Activated CD4-positive, alpha-beta memory T cell treated with anti-CD3 and anti-CD28 coated beads, Interleukin-2, amount 10 ng/mL, durations not matched to agents 7 days and 5 days (primary cell): Measurements from ENCODE around the gene FXYD5. TPM values are rescaled to one million over a fixed set of nuclear protein-coding genes. Genes with fewer than 3 reads are reported as not detected.
A peak's percentile ranks its signal among the peaks of the same experiment; 100 is the strongest.

Experiments
- CTCF ChIA-PET: fragments of 350-600 bp; sonication (Branson Sonifier 250); formaldehyde crosslinking; loops from one replicate; lab custom pipeline; 2021; ENCODE audit warnings: antibody characterized with exemption, inconsistent platforms; lab: Charles Lee
- POLR2A ChIA-PET: fragments of 350-600 bp; sonication (Branson Sonifier 250); formaldehyde crosslinking; loops from one replicate; lab custom pipeline; 2021; ENCODE audit warnings: antibody characterized with exemption; lab: Charles Lee
- DNase-seq: peaks from one replicate; pipeline ENCODE4 v3.0.0-alpha.2; 2020
- H3K27ac Mint-ChIP-seq: one replicate; pipeline ENCODE4 v1.8.0; 2021; ENCODE audit warnings: mild to moderate bottlenecking, mixed read lengths
- H3K27me3 Mint-ChIP-seq: one replicate; pipeline ENCODE4 v1.8.0; 2021; ENCODE audit warnings: mixed read lengths
- H3K36me3 Mint-ChIP-seq: one replicate; pipeline ENCODE4 v1.8.0; 2021; ENCODE audit warnings: low read depth, mixed read lengths
- H3K4me1 Mint-ChIP-seq: one replicate; pipeline ENCODE4 v1.8.0; 2021; ENCODE audit warnings: mixed read lengths
- H3K4me3 Mint-ChIP-seq: one replicate; pipeline ENCODE4 v1.8.0; 2021; ENCODE audit warnings: mild to moderate bottlenecking, mixed read lengths
- H3K9me3 Mint-ChIP-seq: one replicate; pipeline ENCODE4 v1.8.0; 2021; ENCODE audit warnings: mixed read lengths
- total RNA-seq, 2 experiments: library from RNA; stranded (reverse); gene quantifications; one replicate each; pipeline ENCODE4 v1.2.3, GENCODE V29; 2021

The FXYD5 gene
- total RNA-seq, 2 experiments from 2014 or later: 588 to 589 TPM

DNA sequence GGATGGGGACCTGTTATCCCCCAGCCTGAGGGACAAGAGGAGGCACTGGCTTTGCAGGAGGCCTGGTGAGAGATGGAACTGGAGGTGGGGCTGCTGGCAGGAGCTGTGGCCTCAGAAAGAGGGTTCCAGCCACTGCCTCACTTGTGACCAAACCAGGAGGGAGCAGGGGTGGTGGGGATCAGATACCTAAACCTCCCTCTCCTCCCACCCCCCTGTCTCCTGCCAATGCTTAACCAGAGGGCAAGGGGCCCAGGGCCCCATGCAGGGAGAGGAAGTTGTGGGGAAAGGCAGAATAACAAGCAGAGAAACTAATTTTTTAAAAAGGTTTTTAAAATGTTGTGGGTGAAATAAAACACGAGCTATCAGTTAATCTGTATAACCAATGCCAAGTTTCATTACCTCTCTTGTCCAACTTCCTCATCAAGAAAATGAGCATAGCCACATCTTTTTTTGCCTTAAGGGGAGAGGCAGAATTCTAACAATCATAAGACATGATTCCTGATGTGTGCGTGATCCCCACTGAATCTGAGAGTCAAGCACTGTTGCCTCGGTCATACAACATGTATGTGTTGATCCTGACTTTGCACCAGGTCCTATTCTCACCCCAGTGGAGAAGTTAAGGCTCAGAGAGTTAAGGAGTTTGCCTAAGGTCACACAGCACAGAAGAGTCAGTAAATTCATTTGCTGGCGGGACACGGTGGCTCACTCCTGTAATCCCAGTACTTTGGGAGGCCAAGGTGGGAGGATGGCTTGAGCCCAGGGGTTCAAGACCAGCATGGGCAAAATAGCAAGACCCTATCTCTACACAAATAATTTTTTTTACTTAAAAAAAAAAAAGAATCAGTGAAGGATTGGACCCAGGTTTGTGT is 12.9 kb downstream of the FXYD5 start:
- no peak overlapping the region for H3K4me3 Mint-ChIP-seq
- peaks cover 63% of the 10 kb centered on the region for H3K4me1 Mint-ChIP-seq
- ChIA-PET CTCF (interaction anchor here (1.7 kb wide), 1 partner anchor 13 kb away, joined by 8 read pairs; the partner anchor contains the start of gene FXYD5), POLR2A (interaction anchor here (1.2 to 9.7 kb wide), 5 partner anchors 9 to 46 kb away, joined by 3 to 106 read pairs (median 7); partner anchors contain the start of gene FXYD5)
- peaks cover 28% of the 10 kb centered on the region for H3K9me3 Mint-ChIP-seq
- no peaks in the 10 kb centered on the region for H3K27me3 Mint-ChIP-seq
- peak overlapping the region; percentile 84 for H3K27ac Mint-ChIP-seq
- DNase-seq: no peak
- H3K36me3 Mint-ChIP-seq: peaks cover 94% of the 10 kb centered on the region

DNA sequence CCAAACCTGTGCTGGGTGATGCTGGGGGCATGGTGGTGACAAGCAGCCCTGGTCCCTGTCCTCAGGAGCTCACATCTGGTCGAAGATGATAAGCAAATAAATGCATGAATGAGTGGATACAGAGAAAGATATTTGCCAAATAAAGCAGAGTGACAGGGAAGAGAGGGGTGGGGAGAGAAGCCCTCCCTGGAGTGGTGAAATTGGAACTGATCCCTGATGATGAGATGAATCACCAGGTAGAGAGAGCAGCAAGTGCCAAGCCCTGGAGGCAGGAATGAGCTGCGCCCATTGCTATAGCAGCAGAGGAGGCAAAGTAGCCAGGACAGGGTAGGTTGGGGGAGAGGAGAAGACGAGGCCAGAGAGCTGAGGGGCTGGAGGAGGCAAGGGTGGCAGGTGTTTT is 13.7 kb downstream of the FXYD5 start:
- Mint-ChIP-seq H3K9me3 (peaks cover 26% of the 10 kb centered on the region), H3K36me3 (peaks cover 94% of the 10 kb centered on the region), H3K4me3 (no peak overlapping the region), H3K27ac (peak overlapping the region; percentile 54), H3K4me1 (peaks cover 59% of the 10 kb centered on the region), H3K27me3 (no peaks in the 10 kb centered on the region)
- ChIA-PET POLR2A (interaction anchor here (0.7 to 9.7 kb wide), 3 partner anchors 10 to 43 kb away, joined by 4 to 106 read pairs (median 5); partner anchors contain the start of gene FXYD5), CTCF (no interaction called here)
- no peak for DNase-seq

DNA sequence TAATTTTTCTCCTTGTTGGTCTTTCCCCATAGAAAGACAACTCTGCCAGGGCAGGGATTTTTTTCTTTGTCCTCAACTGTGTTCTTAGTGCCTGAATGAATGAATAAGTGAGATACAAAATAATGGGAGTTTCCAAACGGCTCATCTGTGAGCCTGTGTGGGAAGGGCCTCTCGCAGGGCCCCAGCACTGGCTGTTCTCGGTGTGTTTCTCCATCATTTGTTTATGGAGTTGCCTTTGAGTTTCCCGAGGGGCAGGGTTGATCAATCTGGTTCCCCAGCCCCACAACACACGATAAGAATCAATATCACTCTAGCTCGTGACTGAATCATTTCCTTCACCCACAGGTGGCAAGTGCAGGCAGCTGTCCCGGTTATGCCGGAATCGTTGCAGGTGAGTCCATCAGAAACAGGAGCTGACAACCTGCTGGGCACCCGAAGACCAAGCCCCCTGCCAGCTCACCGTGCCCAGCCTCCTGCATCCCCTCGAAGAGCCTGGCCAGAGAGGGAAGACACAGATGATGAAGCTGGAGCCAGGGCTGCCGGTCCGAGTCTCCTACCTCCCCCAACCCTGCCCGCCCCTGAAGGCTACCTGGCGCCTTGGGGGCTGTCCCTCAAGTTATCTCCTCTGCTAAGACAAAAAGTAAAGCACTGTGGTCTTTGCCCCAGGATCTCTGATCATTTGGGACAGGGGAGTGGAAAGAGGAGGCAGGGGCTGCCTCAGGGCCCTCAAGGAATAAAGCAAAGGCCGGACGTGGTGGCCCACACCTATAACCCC is 14.9 kb downstream of the FXYD5 start:
- ChIA-PET CTCF (no interaction called here), POLR2A (interaction anchor here (0.9 to 9.7 kb wide), 6 partner anchors 11 to 44 kb away, joined by 3 to 106 read pairs (median 3); partner anchors contain the start of gene FXYD5)
- DNase-seq: no peak
- Mint-ChIP-seq H3K4me3 (no peak overlapping the region), H3K4me1 (peaks cover 52% of the 10 kb centered on the region), H3K27me3 (no peaks in the 10 kb centered on the region), H3K36me3 (peaks cover 89% of the 10 kb centered on the region), H3K27ac (peak overlapping the region; percentile 62), H3K9me3 (peaks cover 21% of the 10 kb centered on the region)

DNA sequence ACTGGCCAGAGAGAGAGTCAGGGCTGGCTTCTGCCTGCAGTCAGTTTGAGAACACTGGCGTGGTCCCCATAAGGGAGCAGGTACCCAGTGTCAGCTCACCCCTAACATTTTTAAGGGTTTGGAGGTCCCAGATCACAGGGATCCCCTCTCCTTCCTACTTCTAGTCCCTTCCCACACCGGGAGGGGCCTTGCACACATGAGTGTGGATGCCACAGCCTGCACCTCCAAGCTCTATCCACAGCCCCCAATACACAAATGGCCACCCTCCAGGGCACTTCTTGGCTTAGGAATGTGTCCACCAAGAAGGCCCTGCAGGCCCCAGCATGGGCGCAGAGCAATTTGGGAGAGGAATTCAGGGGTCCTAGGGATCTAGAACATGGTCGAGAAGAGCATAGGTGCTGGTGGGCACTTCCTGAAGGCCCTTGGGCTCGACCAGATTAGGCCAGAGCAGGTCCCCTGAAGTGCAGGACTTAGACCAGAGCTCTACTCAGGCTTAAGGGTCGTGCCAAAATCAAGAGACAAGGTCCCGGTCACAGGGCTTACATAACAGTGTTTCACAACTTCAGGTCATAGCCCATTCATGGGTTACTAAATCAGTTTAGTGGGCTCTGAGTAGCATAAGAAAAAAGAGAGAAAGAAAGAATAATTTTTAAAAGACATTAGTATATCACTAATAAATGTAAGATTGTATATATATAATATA is 16.0 kb downstream of the FXYD5 start:
- CTCF ChIA-PET: interaction anchor here (1.2 to 1.6 kb wide), 2 partner anchors 17 to 43 kb away, joined by 3 read pairs; no protein-coding TSS in a partner anchor
- peaks cover 78% of the 10 kb centered on the region for H3K36me3 Mint-ChIP-seq
- POLR2A ChIA-PET: interaction anchor here (1.0 to 9.7 kb wide), 4 partner anchors 12 to 41 kb away, joined by 3 to 106 read pairs (median 3); partner anchors contain the start of gene FXYD5

DNA sequence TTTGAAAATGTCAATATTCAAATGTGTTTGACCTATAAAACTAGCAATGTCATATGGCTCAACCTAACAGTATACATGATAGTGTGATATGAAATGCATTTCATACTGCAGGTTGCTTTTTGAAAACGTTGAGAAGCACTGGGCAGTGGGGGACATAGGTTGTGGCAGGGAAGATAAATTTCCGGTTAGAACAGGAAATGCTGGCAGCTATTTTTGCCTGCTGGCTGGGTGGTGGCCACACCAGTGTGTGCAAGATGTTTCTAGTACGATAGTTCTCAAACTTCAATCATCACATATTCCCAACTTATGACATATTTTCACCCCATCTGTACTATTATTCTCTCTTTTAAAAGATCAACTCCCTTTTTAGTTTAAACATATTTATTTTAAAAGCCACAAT is 17.2 kb downstream of the FXYD5 start:
- ChIA-PET CTCF (interaction anchor here (0.9 to 1.6 kb wide), 2 partner anchors 18 to 42 kb away, joined by 3 to 4 read pairs; partner anchors contain the start of gene FXYD5), POLR2A (interaction anchor here (0.8 to 9.7 kb wide), 11 partner anchors 11 to 157 kb away, joined by 3 to 106 read pairs (median 4); partner anchors contain the start of gene FXYD5)
- Mint-ChIP-seq H3K4me1 (peaks cover 38% of the 10 kb centered on the region), H3K4me3 (no peak overlapping the region), H3K27me3 (no peaks in the 10 kb centered on the region), H3K27ac (peak overlapping the region; percentile 71), H3K9me3 (peaks cover 4% of the 10 kb centered on the region), H3K36me3 (peaks cover 66% of the 10 kb centered on the region)
- DNase-seq: peak; percentile 24

More for the DNA sequence above, 16.0 kb downstream of the FXYD5 start:
- Mint-ChIP-seq H3K4me3 (no peak overlapping the region), H3K27me3 (no peaks in the 10 kb centered on the region), H3K4me1 (peaks cover 50% of the 10 kb centered on the region), H3K9me3 (peaks cover 16% of the 10 kb centered on the region), H3K27ac (no peak overlapping the region)
- DNase-seq: no peak

DNA sequence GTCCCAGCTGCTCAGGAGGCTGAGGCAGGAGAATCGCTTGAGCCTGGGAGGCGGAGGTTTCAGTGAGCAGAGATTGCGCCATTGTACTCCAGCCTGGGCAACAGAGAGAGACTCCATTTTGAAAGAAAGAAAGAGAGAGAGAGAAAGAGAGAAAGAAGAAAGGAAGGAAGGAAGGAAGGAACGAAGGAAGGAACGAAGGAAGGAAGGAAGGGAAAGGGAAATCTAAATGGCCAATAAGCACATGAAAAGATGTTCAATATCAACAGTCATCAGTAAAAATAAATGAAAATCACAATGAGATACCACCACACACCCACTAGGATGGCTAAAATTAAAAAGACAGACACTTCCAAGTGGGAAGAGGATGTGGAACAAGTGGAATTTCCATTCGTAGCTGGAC is 19.7 kb downstream of the FXYD5 start:
- Mint-ChIP-seq H3K27ac (peak overlapping the region; percentile 23), H3K9me3 (peaks cover 15% of the 10 kb centered on the region), H3K36me3 (peaks cover 54% of the 10 kb centered on the region), H3K4me3 (no peak overlapping the region), H3K4me1 (peaks cover 32% of the 10 kb centered on the region), H3K27me3 (no peaks in the 10 kb centered on the region)
- DNase-seq: no peak
- ChIA-PET POLR2A (interaction anchor here (1.4 to 9.7 kb wide), 3 partner anchors 15 to 37 kb away, joined by 4 to 106 read pairs (median 12); partner anchors contain the start of gene FXYD5), CTCF (no interaction called here)

DNA sequence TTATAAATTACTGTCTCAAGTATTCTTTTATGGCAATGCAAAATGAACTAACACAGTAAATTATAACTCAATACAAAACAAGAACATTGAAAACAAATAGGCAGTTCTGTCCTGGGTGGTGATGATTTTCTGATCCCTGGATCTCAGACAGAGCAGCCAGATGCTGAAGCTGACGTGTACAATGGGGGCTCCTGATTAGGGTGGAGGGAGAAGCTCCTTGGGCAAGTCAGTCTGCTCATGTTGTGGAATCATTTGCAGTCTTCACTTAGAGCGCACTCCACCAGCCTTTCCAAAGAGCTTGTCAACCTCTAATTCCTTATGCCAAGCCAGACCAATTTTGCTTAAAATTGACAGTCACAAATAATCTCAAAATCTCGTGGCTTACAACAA is 21.6 kb downstream of the FXYD5 start:
- no peak for DNase-seq
- CTCF ChIA-PET: no interaction called here
- Mint-ChIP-seq H3K4me3 (no peak overlapping the region), H3K4me1 (peaks cover 30% of the 10 kb centered on the region), H3K36me3 (peaks cover 39% of the 10 kb centered on the region), H3K27ac (no peak overlapping the region), H3K27me3 (no peaks in the 10 kb centered on the region), H3K9me3 (peaks cover 17% of the 10 kb centered on the region)
- POLR2A ChIA-PET: interaction anchor here (0.8 to 1.5 kb wide), 3 partner anchors 27 to 93 kb away, joined by 3 to 4 read pairs (median 3); no protein-coding TSS in a partner anchor

DNA sequence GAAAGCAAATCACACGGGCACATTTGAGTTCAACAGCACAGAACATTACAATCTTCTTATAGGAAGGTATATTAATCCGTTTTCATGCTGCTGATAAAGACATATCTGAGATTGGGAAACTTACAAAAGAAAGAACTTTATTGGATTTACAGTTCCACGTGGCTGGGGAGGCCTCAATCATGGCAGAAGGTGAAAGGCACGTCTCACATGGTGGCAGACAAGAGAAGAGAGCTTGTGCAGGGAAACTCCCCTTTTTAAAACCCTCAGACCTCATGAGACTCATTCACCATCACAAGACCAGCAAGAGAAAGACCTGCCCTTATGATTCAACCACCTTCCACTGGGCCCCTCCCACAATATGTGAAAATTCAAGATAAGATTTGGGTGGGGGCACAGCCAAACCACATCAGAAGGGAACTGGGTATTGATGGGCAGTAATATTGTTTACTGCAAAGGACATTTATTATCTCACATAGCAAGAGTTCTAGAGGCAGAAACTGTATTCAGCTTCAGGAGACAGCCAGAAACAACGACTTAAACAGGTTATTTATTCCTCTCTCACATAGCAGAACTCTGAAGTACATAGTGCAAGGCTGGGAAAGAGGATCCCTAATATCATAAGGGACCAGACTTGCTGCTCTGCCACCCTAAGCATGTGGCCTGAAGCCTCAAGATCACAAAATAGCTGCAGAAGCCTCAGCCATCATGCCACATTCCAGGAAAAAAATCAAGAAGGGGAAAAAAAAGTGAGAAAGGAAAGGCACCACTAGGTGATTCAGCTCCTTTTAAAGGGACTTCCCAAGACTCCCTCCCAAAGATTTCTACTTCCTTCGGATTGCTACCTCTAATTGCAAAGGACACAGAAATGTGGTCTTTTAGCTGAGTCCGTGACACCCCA is 23.1 kb downstream of the FXYD5 start:
- ChIA-PET POLR2A (interaction anchor here (1.3 kb wide), 1 partner anchor 26 kb away, joined by 3 read pairs; no protein-coding TSS in a partner anchor), CTCF (no interaction called here)
- peaks cover 19% of the 10 kb centered on the region for H3K9me3 Mint-ChIP-seq
- H3K4me3 Mint-ChIP-seq: no peak overlapping the region
- H3K4me1 Mint-ChIP-seq: peaks cover 22% of the 10 kb centered on the region
- peaks cover 27% of the 10 kb centered on the region for H3K36me3 Mint-ChIP-seq
- no peak overlapping the region for H3K27ac Mint-ChIP-seq
- no peaks in the 10 kb centered on the region for H3K27me3 Mint-ChIP-seq
- no peak for DNase-seq

DNA sequence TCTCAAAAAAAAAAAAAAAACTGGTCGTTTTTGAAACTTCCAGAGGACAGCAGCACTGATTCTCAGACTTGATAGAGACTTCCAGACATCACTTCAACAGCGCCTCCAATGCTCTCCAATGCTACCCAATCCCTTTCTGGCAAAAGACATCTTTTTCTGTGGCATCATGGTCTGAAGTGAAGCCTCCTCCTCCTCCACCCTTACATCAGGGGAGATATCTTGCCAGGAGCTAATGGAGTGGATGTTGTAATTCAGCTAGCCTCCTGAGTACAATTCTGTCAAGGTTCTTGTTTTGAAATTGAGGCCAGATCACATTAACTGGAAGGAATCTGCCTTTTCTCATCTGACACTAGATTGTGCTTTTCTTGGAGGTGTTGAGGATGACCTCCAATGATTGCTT is 24.2 kb downstream of the FXYD5 start:
- H3K4me1 Mint-ChIP-seq: peaks cover 22% of the 10 kb centered on the region
- peaks cover 16% of the 10 kb centered on the region for H3K36me3 Mint-ChIP-seq
- H3K27me3 Mint-ChIP-seq: no peaks in the 10 kb centered on the region
- no peak for DNase-seq
- H3K4me3 Mint-ChIP-seq: no peak overlapping the region
- no peak overlapping the region for H3K27ac Mint-ChIP-seq
- POLR2A ChIA-PET: interaction anchor here (1.4 to 4.0 kb wide), 2 partner anchors 22 to 27 kb away, joined by 3 to 15 read pairs; no protein-coding TSS in a partner anchor
- H3K9me3 Mint-ChIP-seq: peaks cover 17% of the 10 kb centered on the region
- CTCF ChIA-PET: interaction anchor here (1.1 kb wide), 1 partner anchor 37 kb away, joined by 4 read pairs; no protein-coding TSS in a partner anchor

DNA sequence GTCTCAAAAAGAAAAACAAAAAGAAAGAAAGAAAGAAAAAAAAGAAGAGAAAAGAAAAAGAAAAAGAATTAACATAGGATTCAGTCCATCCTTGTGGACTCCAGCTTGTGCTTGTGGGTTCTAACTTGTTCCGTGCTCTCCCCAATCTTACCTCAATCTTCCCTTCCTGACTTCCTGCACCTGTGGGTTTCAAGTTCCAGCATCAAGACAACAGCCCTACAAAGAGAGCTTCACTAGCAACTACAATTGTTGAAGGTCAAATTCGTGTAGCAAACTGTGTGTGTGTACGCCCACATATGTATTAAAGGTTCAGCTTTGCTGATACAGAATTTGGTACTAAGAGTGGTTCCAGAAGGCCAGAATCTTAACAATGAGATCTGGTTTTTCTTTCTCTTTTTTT is 25.3 kb downstream of the FXYD5 start:
- Mint-ChIP-seq H3K27ac (no peak overlapping the region), H3K27me3 (no peaks in the 10 kb centered on the region), H3K36me3 (peaks cover 14% of the 10 kb centered on the region), H3K4me3 (no peak overlapping the region), H3K9me3 (peaks cover 16% of the 10 kb centered on the region), H3K4me1 (peaks cover 25% of the 10 kb centered on the region)
- ChIA-PET POLR2A (interaction anchor here (0.6 to 4.0 kb wide), 6 partner anchors 11 to 108 kb away, joined by 3 to 15 read pairs (median 3); no protein-coding TSS in a partner anchor), CTCF (no interaction called here)
- DNase-seq: no peak

DNA sequence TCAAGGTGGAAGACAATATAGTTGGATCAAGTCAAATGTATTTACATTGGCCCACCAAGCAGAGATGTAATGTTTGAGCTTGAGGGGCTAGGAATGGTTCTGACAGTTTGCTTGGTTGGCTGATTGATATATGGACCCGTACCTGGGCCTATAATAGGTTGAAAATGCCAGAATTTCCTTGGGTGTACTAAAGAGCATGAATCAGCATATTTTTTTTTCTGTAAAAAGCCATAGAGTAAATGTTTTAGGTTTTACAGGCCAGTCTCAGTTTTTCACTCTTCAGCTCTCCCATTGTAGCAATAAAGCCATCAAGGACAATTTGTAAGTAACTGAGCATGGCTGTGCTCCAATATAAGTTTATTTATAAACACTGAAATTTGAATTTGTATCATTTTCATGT is 26.9 kb downstream of the FXYD5 start:
- no peak overlapping the region for H3K4me3 Mint-ChIP-seq
- DNase-seq: no peak
- CTCF ChIA-PET: no interaction called here

More for the DNA sequence above, 26.9 kb downstream of the FXYD5 start:
- Mint-ChIP-seq H3K9me3 (peaks cover 16% of the 10 kb centered on the region), H3K27me3 (no peaks in the 10 kb centered on the region), H3K27ac (no peak overlapping the region), H3K36me3 (peaks cover 14% of the 10 kb centered on the region), H3K4me1 (peaks cover 25% of the 10 kb centered on the region)
- POLR2A ChIA-PET: interaction anchor here (0.8 to 4.0 kb wide), 2 partner anchors 24 to 57 kb away, joined by 3 to 15 read pairs; no protein-coding TSS in a partner anchor
